Measurements from ENCODE around the gene SPOUT1.

DNA sequence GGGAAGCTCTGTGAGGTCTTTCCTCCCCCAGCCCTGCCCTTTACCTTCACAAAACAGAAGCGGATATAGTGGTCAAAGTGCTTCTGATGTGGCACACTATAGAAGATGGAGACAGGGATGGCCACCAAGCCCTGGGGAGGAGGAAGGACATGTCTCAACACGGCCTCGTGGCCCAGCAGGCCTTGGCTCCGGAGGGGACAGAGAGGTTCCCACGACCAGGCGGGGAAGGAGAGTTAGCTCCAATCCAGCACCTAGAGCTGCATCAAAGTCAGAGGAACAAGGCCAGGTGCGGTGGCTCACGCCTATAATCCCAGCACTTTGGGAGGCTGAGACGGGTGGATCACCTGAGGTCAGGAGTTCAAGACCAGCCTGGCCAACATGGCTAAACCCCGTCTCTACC is 4.1 kb upstream of the SPOUT1 start:
- TF ChIP-seq EZH2phosphoT487 (IDR thresholded peaks at IDR 0.05; ENCODE audit: insufficient read depth, low read depth) (no peak), EZH2 (IDR thresholded peaks at IDR 0.05; ENCODE audit: insufficient read depth, poor library complexity, severe bottlenecking) (no peak)

Data from GM23248 (cell line).